Psoas muscle (tissue), 8 donors: Measurements from ENCODE around the gene CHST2. TPM values are rescaled to one million over a fixed set of nuclear protein-coding genes. Genes with fewer than 3 reads are reported as not detected.

ENCODE experiments used
- ATAC-seq, 4 donors: fragments of 200-7000 bp; cut with Tn5 transposase; one replicate each; pipeline ENCODE4 v1.9.1; 2020; ENCODE audit warnings: moderate library complexity in 3 of 4, mild to moderate bottlenecking in 2 of 4
- DNase-seq, 2 donors: peaks; one replicate each; pipeline ENCODE4 v3.0.0-alpha.2; 2020
- H3K27ac ChIP-seq: fragments of 200-600 bp; one replicate; pipeline ENCODE4 v1.8.0; 2022
- H3K27me3 ChIP-seq, 3 donors: fragments of 200-600 bp in 1 of 3; one replicate each; pipeline versions ENCODE4 v1.6.1 to v1.8.0; 2013 to 2022; ENCODE audit warnings: low read length in 2 of 3, mild to moderate bottlenecking in 2 of 3, moderate library complexity in 1 of 3; ENCODE audit not compliant: insufficient read depth in 3 of 3
- H3K36me3 ChIP-seq, 2 donors: fragments of 200-600 bp in 1 of 2; one replicate each; pipeline versions ENCODE4 v1.6.1 to v1.8.0; 2013 to 2022; ENCODE audit warnings: low read depth in 1 of 2, mild to moderate bottlenecking in 1 of 2, moderate library complexity in 1 of 2; ENCODE audit not compliant: insufficient read depth in 1 of 2
- H3K4me1 ChIP-seq: fragments of 200-600 bp; one replicate; pipeline ENCODE4 v1.8.0; 2022
- H3K4me3 ChIP-seq: fragments of 200-600 bp; one replicate; pipeline ENCODE4 v1.8.0; 2022; ENCODE audit warnings: mild to moderate bottlenecking
- H3K9me3 ChIP-seq: fragments of 200-600 bp; one replicate; pipeline ENCODE4 v1.8.0; 2022
- WGBS, 3 donors: extraction: QIAGEN DNeasy Blood & Tissue Kit; methylation state at CpG; one replicate each; pipeline versions ENCODE4 v1.1.6 to v1.1.7; 2013; 5-methylcytosine and 5-hydroxymethylcytosine counted together
- intact Hi-C, 2 donors: fragments of 100-400 bp; cut with DNase I; formaldehyde crosslinking; loops; one replicate each; pipeline versions ENCODE4 v1.11.0 to v1.14.2; 2022
- polyA plus RNA-seq, 3 donors: library from polyadenylated mRNA; stranded (reverse); fragments of 200-250 nt; gene quantifications; one replicate each; pipeline ENCODE4 v1.2.3, GENCODE V29; 2013
- total RNA-seq, 4 donors: library from RNA; stranded (reverse); fragmentation: NEBNext Ultra II Directional in 2 of 4; extraction: Animal tissue kit (Norgen Biotek cat#: 25700) in 2 of 4; gene quantifications; one replicate each; pipeline versions ENCODE4 v1.2.1 to v1.2.4, GENCODE V29; 2021 to 2023
- TF ChIP-seq, protein P1 (sequence below): fragments of 200-600 bp; IDR thresholded peaks from one replicate; pipeline ENCODE4 v1.8.0; 2022; ENCODE audit warnings: antibody characterized with exemption
- donor health status: healthy with polysubstance abuse.
- donor health status: DM: no; HTN: no; CAD: no; lungs with moderate emphysema.
- donor health status: Bipolar disorder and iron deficiency.
- donor health status: healthy.
- donor health status: DM: yes; HTN: yes; CAD: no.
- donor health status: DM: no; HTN: no; CAD: no.
- donor health status: DM: no; HTN: no; CAD: no.
- donor health status: DM: yes; HTN: yes; CAD: no.

CHST2 gene
- total and polyA plus RNA-seq, 7 donors = 0.64 to 2.9 (median 1.8) TPM

DNA sequence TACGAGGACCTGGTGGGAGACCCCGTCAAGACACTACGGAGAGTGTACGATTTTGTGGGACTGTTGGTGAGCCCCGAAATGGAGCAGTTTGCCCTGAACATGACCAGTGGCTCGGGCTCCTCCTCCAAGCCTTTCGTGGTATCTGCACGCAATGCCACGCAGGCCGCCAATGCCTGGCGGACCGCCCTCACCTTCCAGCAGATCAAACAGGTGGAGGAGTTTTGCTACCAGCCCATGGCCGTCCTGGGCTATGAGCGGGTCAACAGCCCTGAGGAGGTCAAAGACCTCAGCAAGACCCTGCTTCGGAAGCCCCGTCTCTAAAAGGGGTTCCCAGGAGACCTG, 2.5 kb downstream of the CHST2 start:
- Histone ChIP-seq H3K4me3 (no peak overlapping the region), H3K36me3 (no peaks in the 10 kb centered on the region), H3K9me3 (no peaks in the 10 kb centered on the region), H3K27me3 (peaks cover 0 to 44% (median 20%) of the 10 kb centered on the region in 3 donors), H3K4me1 (peaks cover 3% of the 10 kb centered on the region), H3K27ac (no peak overlapping the region)
- ATAC-seq (no peak), DNase-seq (no peak)
- WGBS, 3 donors = 95 to 97% (median 95%) methylated on average over 16 of the region's 16 CpGs
- TF ChIP-seq, protein P1, sequence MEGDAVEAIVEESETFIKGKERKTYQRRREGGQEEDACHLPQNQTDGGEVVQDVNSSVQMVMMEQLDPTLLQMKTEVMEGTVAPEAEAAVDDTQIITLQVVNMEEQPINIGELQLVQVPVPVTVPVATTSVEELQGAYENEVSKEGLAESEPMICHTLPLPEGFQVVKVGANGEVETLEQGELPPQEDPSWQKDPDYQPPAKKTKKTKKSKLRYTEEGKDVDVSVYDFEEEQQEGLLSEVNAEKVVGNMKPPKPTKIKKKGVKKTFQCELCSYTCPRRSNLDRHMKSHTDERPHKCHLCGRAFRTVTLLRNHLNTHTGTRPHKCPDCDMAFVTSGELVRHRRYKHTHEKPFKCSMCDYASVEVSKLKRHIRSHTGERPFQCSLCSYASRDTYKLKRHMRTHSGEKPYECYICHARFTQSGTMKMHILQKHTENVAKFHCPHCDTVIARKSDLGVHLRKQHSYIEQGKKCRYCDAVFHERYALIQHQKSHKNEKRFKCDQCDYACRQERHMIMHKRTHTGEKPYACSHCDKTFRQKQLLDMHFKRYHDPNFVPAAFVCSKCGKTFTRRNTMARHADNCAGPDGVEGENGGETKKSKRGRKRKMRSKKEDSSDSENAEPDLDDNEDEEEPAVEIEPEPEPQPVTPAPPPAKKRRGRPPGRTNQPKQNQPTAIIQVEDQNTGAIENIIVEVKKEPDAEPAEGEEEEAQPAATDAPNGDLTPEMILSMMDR = no peak
- intact Hi-C loops = no loop called here

DNA sequence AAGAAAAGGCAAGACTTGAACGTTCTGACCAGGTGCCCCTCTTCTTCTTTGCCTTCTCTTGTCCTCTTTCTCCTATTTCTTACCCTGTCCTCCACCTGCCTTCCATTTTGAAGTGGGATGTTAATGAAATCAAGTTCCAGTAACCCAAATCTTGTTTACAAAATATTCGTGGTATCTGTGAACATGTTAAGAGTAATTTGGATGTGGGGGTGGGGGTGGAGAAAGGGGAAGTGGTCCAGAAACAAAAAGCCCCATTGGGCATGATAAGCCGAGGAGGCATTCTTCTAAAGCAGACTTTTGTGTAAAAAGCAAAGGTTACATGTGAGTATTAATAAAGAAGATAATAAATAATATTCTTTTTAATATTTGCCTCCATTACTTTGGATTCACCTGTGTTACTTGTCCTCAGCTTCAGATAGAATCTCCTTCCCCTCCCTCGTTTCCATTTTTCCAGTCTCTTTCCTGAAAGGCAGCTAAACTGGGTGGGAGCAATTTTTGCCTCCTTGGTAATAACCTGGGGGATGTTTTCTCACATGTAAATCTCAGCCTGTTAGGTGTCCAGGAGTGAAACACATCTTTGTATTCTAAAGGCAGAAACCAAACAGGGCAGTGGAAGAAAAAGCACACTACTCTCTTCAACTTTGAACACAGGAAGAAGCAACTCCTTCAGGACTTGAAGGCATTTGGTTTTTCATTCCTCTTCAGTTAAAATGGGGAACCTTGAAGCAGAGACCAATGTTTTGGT, 3.2 kb downstream of the CHST2 start:
- Histone ChIP-seq H3K4me3 (no peak overlapping the region), H3K4me1 (peaks cover 3% of the 10 kb centered on the region), H3K27me3 (peaks cover 0 to 44% (median 20%) of the 10 kb centered on the region in 3 donors), H3K9me3 (no peaks in the 10 kb centered on the region), H3K36me3 (no peaks in the 10 kb centered on the region), H3K27ac (no peak overlapping the region)
- DNase-seq = no peak
- TF ChIP-seq, protein P1 = no peak
- WGBS, 3 donors = 66 to 74% (median 71%) methylated on average over 4 of the region's 4 CpGs
- no peak for ATAC-seq
- intact Hi-C loops = no loop called here

DNA sequence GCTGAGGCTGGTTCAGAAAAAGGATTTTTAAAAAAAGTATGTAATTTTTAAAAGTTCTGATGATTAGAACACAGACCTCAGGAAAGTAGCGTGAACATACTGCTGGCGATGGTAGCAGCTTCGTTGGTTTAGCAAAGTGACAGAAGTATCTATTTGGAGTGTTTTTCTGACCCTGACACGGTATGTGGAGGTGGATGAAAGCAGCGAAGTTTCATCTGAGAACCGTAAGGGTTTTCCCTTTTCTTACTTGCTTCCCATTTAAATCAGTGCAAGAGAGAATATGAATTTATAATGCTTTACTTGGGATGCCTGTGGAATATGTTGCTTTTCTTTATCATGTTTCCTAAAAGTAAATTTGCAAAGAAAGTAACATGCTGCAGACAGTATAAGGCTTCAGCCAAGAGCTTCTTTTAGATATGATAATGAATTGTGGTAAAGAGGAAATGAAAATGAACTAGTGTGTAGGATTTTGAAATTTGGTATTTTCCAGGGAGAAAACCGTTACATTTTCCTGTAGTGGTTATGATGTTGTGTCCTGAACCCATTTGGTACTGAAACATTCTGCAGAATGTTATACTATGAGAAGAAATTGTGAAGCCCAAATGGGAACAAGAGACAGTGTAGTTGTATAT, 3.9 kb downstream of the CHST2 start:
- intact Hi-C loops = no loop called here
- ATAC-seq (no peak), DNase-seq (no peak)
- TF ChIP-seq, protein P1 = no peak
- Histone ChIP-seq H3K9me3 (no peaks in the 10 kb centered on the region), H3K4me1 (peaks cover 3% of the 10 kb centered on the region), H3K27me3 (peaks cover 0 to 41% (median 20%) of the 10 kb centered on the region in 3 donors), H3K36me3 (no peaks in the 10 kb centered on the region), H3K4me3 (no peak overlapping the region), H3K27ac (no peak overlapping the region)
- 75 to 79% (median 77%) methylated on average over 7 of the region's 7 CpGs for WGBS, 3 donors

DNA sequence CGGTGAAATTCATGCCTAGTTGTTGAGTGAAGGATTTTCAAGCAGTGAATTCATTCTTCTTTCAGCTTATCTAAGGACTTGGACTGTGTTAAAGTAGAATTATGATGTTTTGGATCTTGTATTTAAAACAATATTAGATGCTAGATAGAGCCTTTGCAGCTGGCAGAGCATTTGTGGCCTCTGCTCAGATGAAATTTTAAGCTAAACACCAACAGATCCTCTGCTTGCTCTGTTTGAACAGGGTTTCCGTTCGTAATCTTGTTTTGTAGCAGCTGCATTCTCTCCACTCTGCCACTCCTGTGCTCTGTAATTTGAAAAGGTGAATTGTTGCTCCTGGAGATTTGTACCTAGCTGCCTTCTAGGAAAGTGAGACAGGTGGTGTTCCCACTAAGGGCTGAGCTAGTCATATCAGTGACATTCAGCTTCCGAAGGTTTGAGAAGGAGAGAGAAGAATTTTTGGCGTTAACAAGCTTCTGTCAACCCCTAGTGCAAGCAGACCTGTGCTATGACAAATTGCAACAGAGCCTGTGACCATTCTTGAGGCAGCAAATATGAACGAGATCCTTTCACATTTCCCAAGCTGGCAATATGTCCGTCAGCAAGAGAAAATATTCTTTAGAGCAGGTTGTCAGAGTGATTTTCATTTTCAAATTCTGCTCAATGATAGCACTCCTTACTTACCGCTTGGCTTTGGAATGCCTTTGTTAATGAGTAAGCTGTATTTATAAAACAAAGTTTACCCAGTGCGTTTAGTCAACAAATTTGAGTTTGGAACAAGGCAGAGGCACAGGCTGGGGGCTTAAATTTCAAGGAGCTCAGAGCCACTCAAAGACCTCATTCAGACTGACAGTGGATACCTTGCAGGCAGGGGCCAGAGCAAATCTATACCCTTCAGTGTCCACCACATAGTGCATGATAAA, 5.3 kb downstream of the CHST2 start:
- DNase-seq = no peak
- ATAC-seq = no peak
- Histone ChIP-seq H3K36me3 (no peaks in the 10 kb centered on the region), H3K4me1 (peaks cover 3% of the 10 kb centered on the region), H3K4me3 (no peak overlapping the region), H3K9me3 (no peaks in the 10 kb centered on the region), H3K27me3 (peaks cover 0 to 27% (median 20%) of the 10 kb centered on the region in 3 donors), H3K27ac (no peak overlapping the region)
- TF ChIP-seq, protein P1 = no peak
- WGBS, 3 donors = 42 to 56% (median 49%) methylated on average over 9 of the region's 9 CpGs
- intact Hi-C loops = no loop called here
